H1 (cell line): ENCODE data around the gene SBF2. TPM values are rescaled to one million over a fixed set of nuclear protein-coding genes. Genes with fewer than 3 reads are reported as not detected.

Experiments
- CTCF ChIA-PET: fragments of 300-600 bp; sonication (Branson Sonifier 250); formaldehyde crosslinking; loops from one replicate; lab custom pipeline; 2021; ENCODE audit not compliant: partially characterized antibody; lab: Charles Lee
- POLR2A ChIA-PET: fragments of 300-600 bp; sonication (Branson Sonifier 250); formaldehyde crosslinking; loops from one replicate; lab custom pipeline; 2021; ENCODE audit warnings: inconsistent platforms; ENCODE audit not compliant: partially characterized antibody; lab: Charles Lee
- DNase-seq, 2 experiments: peaks; one replicate each; pipeline versions ENCODE4 v3.0.0 to v3.0.0-alpha.2; 2010 to 2022; ENCODE audit warnings: low spot score in 2 of 2, low read depth in 1 of 2, mixed read lengths in 1 of 2
- FAIRE-seq: peaks from 2 replicates; lab custom pipeline; 2011; peaks lifted over from hg19 to GRCh38; lab: Jason Lieb, UNC
- H2AFZ ChIP-seq: 2 replicates; pipeline ENCODE4 v1.8.1; 2012; ENCODE audit warnings: low read length, inconsistent platforms
- H2AK5ac ChIP-seq: 2 replicates; pipeline ENCODE4 v1.6.1; 2013; ENCODE audit warnings: low read depth, low read length
- H2BK120ac ChIP-seq: replicated peaks from 2 replicates; pipeline ENCODE3; 2013; ENCODE audit warnings: low read depth, low read length, inconsistent platforms
- H2BK12ac ChIP-seq: 2 replicates; pipeline ENCODE4 v1.6.1; 2013; ENCODE audit warnings: low read depth, low read length
- H2BK15ac ChIP-seq: 2 replicates; pipeline ENCODE4 v1.6.1; 2013; ENCODE audit warnings: low read length
- H2BK20ac ChIP-seq: 2 replicates; pipeline ENCODE4 v1.6.1; 2013; ENCODE audit warnings: low read length
- H2BK5ac ChIP-seq: 2 replicates; pipeline ENCODE4 v1.6.1; 2013; ENCODE audit warnings: low read depth, low read length
- H3K14ac ChIP-seq: 2 replicates; pipeline ENCODE4 v1.6.1; 2013; ENCODE audit warnings: inconsistent platforms; ENCODE audit not compliant: insufficient read length
- H3K18ac ChIP-seq: 2 replicates; pipeline ENCODE4 v1.6.1; 2013; ENCODE audit warnings: low read length; ENCODE audit errors: extremely low read depth
- H3K23ac ChIP-seq: 2 replicates; pipeline ENCODE4 v1.6.1; 2013; ENCODE audit warnings: inconsistent platforms; ENCODE audit not compliant: insufficient read length
- H3K23me2 ChIP-seq: 2 replicates; pipeline ENCODE4 v1.6.1; 2013; ENCODE audit warnings: low read depth, low read length
- H3K27ac ChIP-seq: 2 replicates; pipeline ENCODE4 v1.6.1; 2011; ENCODE audit warnings: low read depth, low read length, inconsistent platforms
- H3K27me3 ChIP-seq, 4 experiments: replicated peaks in 1 of 4; 1 replicate in 1 of 4; 2 replicates in 3 of 4; pipeline versions ENCODE4 v1.6.1 to v1.8.1; 2011 to 2013; ENCODE audit warnings: low read length in 3 of 4, mild to moderate bottlenecking in 3 of 4, inconsistent platforms in 2 of 4, mixed read lengths in 2 of 4, moderate library complexity in 1 of 4; ENCODE audit not compliant: control insufficient read depth in 3 of 4, insufficient read depth in 3 of 4; ENCODE audit errors: extremely low read depth in 1 of 4
- H3K36me3 ChIP-seq, 4 experiments: 2 replicates each; pipeline versions ENCODE4 v1.6.1 to v1.8.1; 2011 to 2013; ENCODE audit warnings: mild to moderate bottlenecking in 4 of 4, low read length in 3 of 4, moderate library complexity in 2 of 4, control low read depth in 1 of 4, inconsistent platforms in 1 of 4; ENCODE audit not compliant: insufficient read depth in 4 of 4, control insufficient read depth in 2 of 4
- H3K4ac ChIP-seq: replicated peaks from 2 replicates; pipeline ENCODE3; 2013; ENCODE audit warnings: low read length, low read depth, mixed read lengths, inconsistent platforms; ENCODE audit not compliant: insufficient read length
- H3K4me1 ChIP-seq, 4 experiments: replicated peaks in 1 of 4; 1 replicate in 1 of 4; 2 replicates in 3 of 4; pipeline versions ENCODE4 v1.6.1 to v1.8.1; 2011 to 2013; ENCODE audit warnings: low read length in 3 of 4, inconsistent platforms in 2 of 4, mixed read lengths in 1 of 4; ENCODE audit not compliant: insufficient read depth in 4 of 4, control insufficient read depth in 3 of 4
- H3K4me2 ChIP-seq, 2 experiments: 2 replicates each; pipeline versions ENCODE4 v1.6.1 to v1.8.1; 2011 to 2013; ENCODE audit warnings: low read depth in 2 of 2, low read length in 2 of 2, control low read depth in 1 of 2, inconsistent platforms in 1 of 2, mild to moderate bottlenecking in 1 of 2; ENCODE audit not compliant: insufficient read depth in 1 of 2
- H3K4me3 ChIP-seq, 4 experiments: fragments of 200-600, 300-600 bp in 1 of 4; sonication (generic), shearing (Covaris generic), sonication (Bioruptor Twin) in 1 of 4; 2 replicates each; pipeline versions ENCODE4 v1.5.1 to v1.8.1; 2011 to 2016; ENCODE audit warnings: low read length in 4 of 4, low read depth in 3 of 4, control low read depth in 2 of 4, inconsistent platforms in 2 of 4, mild to moderate bottlenecking in 2 of 4, mixed read lengths in 1 of 4, moderate library complexity in 1 of 4; ENCODE audit not compliant: insufficient read depth in 2 of 4; ENCODE audit errors: extremely low read depth in 1 of 4
- H3K56ac ChIP-seq: replicated peaks from 2 replicates; pipeline ENCODE3; 2013; ENCODE audit warnings: low read depth, mild to moderate bottlenecking, mixed read lengths, low read length, inconsistent platforms; ENCODE audit not compliant: insufficient read length
- H3K79me1 ChIP-seq: 2 replicates; pipeline ENCODE4 v1.6.1; 2013; ENCODE audit warnings: low read depth, low read length, control low read depth
- H3K79me2 ChIP-seq, 2 experiments: 2 replicates each; pipeline versions ENCODE4 v1.6.1 to v1.8.1; 2012 to 2013; ENCODE audit warnings: low read length in 2 of 2, mild to moderate bottlenecking in 2 of 2, inconsistent platforms in 1 of 2; ENCODE audit not compliant: insufficient read depth in 2 of 2, control insufficient read depth in 1 of 2
- H3K9ac ChIP-seq, 4 experiments: replicated peaks in 1 of 4; 1 replicate in 1 of 4; 2 replicates in 3 of 4; pipeline versions ENCODE4 v1.6.1 to v1.8.1; 2011 to 2013; ENCODE audit warnings: low read depth in 3 of 4, low read length in 3 of 4, control low read depth in 2 of 4, mild to moderate bottlenecking in 2 of 4, moderate library complexity in 2 of 4, inconsistent platforms in 1 of 4; ENCODE audit errors: extremely low read depth in 1 of 4
- H3K9me3 ChIP-seq, 2 experiments: 2 replicates each; pipeline versions ENCODE4 v1.6.1 to v1.8.1; 2012 to 2013; ENCODE audit warnings: mild to moderate bottlenecking in 2 of 2, moderate library complexity in 2 of 2, control low read depth in 1 of 2, inconsistent platforms in 1 of 2, low read depth in 1 of 2, low read length in 1 of 2, mixed read lengths in 1 of 2; ENCODE audit not compliant: insufficient read depth in 2 of 2
- H4K20me1 ChIP-seq, 2 experiments: replicated peaks in 1 of 2; 2 replicates each; pipeline versions ENCODE3 to v1.8.1; 2011 to 2013; ENCODE audit warnings: inconsistent platforms in 2 of 2, low read length in 2 of 2, mild to moderate bottlenecking in 1 of 2; ENCODE audit not compliant: insufficient read depth in 2 of 2, control insufficient read depth in 1 of 2
- H4K5ac ChIP-seq: 2 replicates; pipeline ENCODE4 v1.6.1; 2013; ENCODE audit warnings: low read length, low read depth, mixed read lengths, inconsistent platforms; ENCODE audit not compliant: insufficient read length
- H4K8ac ChIP-seq: 2 replicates; pipeline ENCODE4 v1.8.0; 2013; ENCODE audit warnings: mild to moderate bottlenecking, moderate library complexity, low read length, inconsistent platforms; ENCODE audit not compliant: insufficient read depth; ENCODE audit errors: extremely low read depth
- H4K91ac ChIP-seq: replicated peaks from 2 replicates; pipeline ENCODE3; 2013; ENCODE audit warnings: low read length, mixed read lengths, inconsistent platforms; ENCODE audit not compliant: insufficient read length
- CREB1 ChIP-seq: IDR thresholded peaks from 2 replicates; pipeline ENCODE4 v1.6.1; 2012; ENCODE audit warnings: inconsistent platforms
- GABPA ChIP-seq: IDR thresholded peaks from 2 replicates; pipeline ENCODE4 v1.6.1; 2011; ENCODE audit warnings: mild to moderate bottlenecking, low read length, moderate library complexity, borderline replicate concordance; ENCODE audit not compliant: insufficient read depth
- PHF8 ChIP-seq: fragments of 200-600 bp; sonication (generic); conservative IDR thresholded peaks from 2 replicates; pipeline ENCODE4 v1.7.1; 2012; ENCODE audit warnings: low read depth, mild to moderate bottlenecking, inconsistent platforms, low read length, moderate library complexity
- RBBP5 ChIP-seq: IDR thresholded peaks from 2 replicates; pipeline ENCODE4 v1.7.1; 2012; ENCODE audit warnings: low read depth, mild to moderate bottlenecking, inconsistent platforms, low read length, moderate library complexity, borderline replicate concordance
- SP1 ChIP-seq: IDR thresholded peaks from 2 replicates; pipeline ENCODE4 v1.6.1; 2011; ENCODE audit warnings: low read depth, low read length
- WGBS, 2 experiments: shearing (Covaris generic) in 1 of 2; methylation state at CpG; one replicate each; pipeline versions ENCODE4 v1.1.6 to v1.1.7; 2013 to 2015; ENCODE audit warnings: low lambda C conversion rate in 2 of 2, mixed read lengths in 2 of 2, inconsistent platforms in 1 of 2, low coverage in 1 of 2, missing lambda C conversion rate in 1 of 2; ENCODE audit not compliant: insufficient replicate concordance in 2 of 2, insufficient coverage in 1 of 2, insufficient read length in 1 of 2; ENCODE audit errors: extremely low coverage in 1 of 2, missing lambda C conversion rate in 1 of 2; 5-methylcytosine and 5-hydroxymethylcytosine counted together
- polyA plus RNA-seq, 7 experiments: library from polyadenylated mRNA; depleted of rRNA in 3 of 7; stranded (reverse) in 5 of 7; unstranded in 2 of 7; fragments of >200 nt in 5 of 7; fragments of 200-250 nt in 2 of 7; gene quantifications; 1 replicate in 5 of 7; 2 replicates in 1 of 7; 4 replicates in 1 of 7; pipeline versions ENCODE4 v1.2.1 to v1.2.3, GENCODE V29; 2011 to 2013; ENCODE audit warnings: missing spikeins in 2 of 7, mixed read lengths in 2 of 7
- total RNA-seq: library from RNA; stranded (reverse); fragmentation: NEBNext Ultra II Directional; extraction: Animal tissue kit (Norgen Biotek cat#: 25700); gene quantifications from 2 replicates; pipeline ENCODE4 v1.2.1, GENCODE V29; 2021

Gene SBF2
- total and polyA plus RNA-seq, 2 of the 8 experiments (the other 6 are each of a cell fraction or from before 2014, with no cell fraction given) = 36.7 to 50.5 TPM

DNA sequence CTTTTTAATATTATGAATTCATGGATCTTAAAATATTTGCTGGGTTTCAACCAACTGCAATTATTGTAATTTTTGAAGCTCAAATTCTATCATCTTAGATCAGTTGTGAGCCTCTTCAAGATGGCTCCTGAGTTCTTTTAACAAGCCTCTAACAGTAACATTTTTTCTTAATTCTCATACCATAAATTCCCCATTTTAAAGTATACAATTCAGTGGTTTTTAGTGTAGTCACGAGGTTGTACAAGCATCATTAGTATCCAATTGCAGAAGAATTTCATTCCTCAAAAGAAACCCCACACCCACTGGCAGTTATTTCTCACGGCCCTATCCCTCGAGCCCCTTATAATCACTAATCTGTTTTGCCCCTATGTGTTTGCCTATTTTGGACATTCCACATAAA, 270.8 kb downstream of the SBF2 start:
- Histone ChIP-seq H4K8ac (no peak overlapping the region), H2BK120ac (no peak overlapping the region), H3K23ac (no peak overlapping the region), H3K14ac (no peak overlapping the region), H3K23me2 (no peaks in the 10 kb centered on the region), H2AFZ (no peak overlapping the region), H3K27me3 (no peaks in the 10 kb centered on the region), H3K4ac (no peak overlapping the region), H3K4me2 (no peak overlapping the region), H3K18ac (no peak overlapping the region), H3K4me3 (no peak overlapping the region), H2BK15ac (no peak overlapping the region), H4K91ac (no peak overlapping the region), H3K79me2 (no peaks in the 10 kb centered on the region), H3K27ac (no peak overlapping the region), H2BK20ac (no peak overlapping the region), H4K5ac (no peak overlapping the region), H3K4me1 (peaks cover 0 to 7% (median 3%) of the 10 kb centered on the region in 4 experiments; a peak in 4 of 7 replicates), H3K36me3 (peaks cover under 1 to 4% (median 2%) of the 10 kb centered on the region in 4 experiments; a peak in 2 of 8 replicates), H4K20me1 (no peaks in the 10 kb centered on the region), H3K9me3 (no peaks in the 10 kb centered on the region), H3K56ac (no peak overlapping the region), H3K9ac (no peak overlapping the region), H3K79me1 (no peaks in the 10 kb centered on the region), H2BK12ac (no peak overlapping the region), H2AK5ac (no peak overlapping the region), H2BK5ac (no peak overlapping the region)
- no peak for DNase-seq
- WGBS, 2 experiments = 89% methylated on average over 3 of the region's 3 CpGs; no CpG with 5 or more reads in 1 of the 2 experiments
- ChIA-PET CTCF (interaction anchor here (1.7 kb wide), 1 partner anchor 713 kb away, joined by 6 read pairs; no protein-coding TSS in a partner anchor), POLR2A (no interaction called here)
- no peak for FAIRE-seq
- TF ChIP-seq SP1 = no peak
- no peak for TF ChIP-seq RBBP5
- no peak for TF ChIP-seq CREB1
- TF ChIP-seq GABPA = no peak
- no peak for TF ChIP-seq PHF8
